AG10803 (cell line): ENCODE measurements around the gene PLCG1.

Experiments used
- DNase-seq: peaks from one replicate; pipeline ENCODE4 v3.0.0; 2010; ENCODE audit warnings: low read depth
- H3K4me3 ChIP-seq: 2 replicates; pipeline ENCODE4 v1.5.1; 2011; ENCODE audit warnings: mild to moderate bottlenecking, low read length, control low read depth
- TF ChIP-seq, protein P1 (sequence below): conservative IDR thresholded peaks from 2 replicates; pipeline ENCODE4 v1.5.1; 2011; ENCODE audit warnings: mild to moderate bottlenecking, low read length, control low read depth, inconsistent platforms

The PLCG1 gene

DNA sequence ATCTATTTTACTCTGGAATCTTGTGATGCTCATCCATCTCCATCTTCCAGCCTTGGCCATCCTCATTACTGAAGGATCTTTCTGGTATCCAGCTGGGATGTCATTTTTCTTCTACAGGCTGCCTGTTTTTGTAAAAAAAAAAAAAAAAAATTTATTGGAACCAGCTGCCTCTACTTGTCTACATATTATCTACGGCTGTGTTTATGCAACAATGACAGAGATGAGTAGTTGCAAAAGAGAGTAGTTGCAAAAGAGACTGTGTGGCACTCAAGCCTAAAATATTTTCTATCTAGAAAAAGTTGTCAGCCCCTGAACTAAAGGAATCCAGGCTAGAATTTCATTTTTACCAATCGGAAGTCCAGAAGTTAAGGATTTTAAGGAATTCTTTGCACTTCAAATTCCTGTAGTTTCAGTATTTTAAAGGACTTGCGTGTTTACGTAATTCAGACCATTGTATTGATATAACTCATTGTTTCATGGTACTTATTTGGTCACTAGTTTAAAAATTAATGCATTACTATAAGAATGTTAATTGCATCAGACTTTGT is 38.6 kb upstream of the PLCG1 start:
- TF ChIP-seq, protein P1, sequence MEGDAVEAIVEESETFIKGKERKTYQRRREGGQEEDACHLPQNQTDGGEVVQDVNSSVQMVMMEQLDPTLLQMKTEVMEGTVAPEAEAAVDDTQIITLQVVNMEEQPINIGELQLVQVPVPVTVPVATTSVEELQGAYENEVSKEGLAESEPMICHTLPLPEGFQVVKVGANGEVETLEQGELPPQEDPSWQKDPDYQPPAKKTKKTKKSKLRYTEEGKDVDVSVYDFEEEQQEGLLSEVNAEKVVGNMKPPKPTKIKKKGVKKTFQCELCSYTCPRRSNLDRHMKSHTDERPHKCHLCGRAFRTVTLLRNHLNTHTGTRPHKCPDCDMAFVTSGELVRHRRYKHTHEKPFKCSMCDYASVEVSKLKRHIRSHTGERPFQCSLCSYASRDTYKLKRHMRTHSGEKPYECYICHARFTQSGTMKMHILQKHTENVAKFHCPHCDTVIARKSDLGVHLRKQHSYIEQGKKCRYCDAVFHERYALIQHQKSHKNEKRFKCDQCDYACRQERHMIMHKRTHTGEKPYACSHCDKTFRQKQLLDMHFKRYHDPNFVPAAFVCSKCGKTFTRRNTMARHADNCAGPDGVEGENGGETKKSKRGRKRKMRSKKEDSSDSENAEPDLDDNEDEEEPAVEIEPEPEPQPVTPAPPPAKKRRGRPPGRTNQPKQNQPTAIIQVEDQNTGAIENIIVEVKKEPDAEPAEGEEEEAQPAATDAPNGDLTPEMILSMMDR, result no peak
- DNase-seq, result peak; percentile 93
- no peak overlapping the region for H3K4me3 ChIP-seq

DNA sequence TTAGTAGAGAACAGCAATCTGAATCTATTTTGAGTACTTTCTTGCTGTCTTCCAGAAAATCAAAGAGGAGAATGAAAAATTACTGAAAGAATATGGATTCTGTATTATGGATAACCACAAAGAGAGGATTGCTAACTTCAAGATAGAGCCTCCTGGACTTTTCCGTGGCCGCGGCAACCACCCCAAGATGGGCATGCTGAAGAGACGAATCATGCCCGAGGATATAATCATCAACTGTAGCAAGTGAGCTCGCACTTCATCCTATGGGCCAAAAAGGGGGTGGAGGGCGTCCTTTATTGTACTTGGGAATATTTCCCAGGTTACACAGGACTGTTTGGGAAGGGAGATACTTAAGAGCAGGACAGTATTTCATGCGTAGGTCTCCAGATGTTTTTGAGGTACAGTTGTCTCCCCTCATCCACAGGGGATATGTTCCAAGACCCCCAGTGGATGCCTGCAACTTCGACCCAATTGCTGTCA is 37.3 kb upstream of the PLCG1 start:
- TF ChIP-seq, protein P1, result no peak
- H3K4me3 ChIP-seq, result no peak overlapping the region
- DNase-seq, result no peak

DNA sequence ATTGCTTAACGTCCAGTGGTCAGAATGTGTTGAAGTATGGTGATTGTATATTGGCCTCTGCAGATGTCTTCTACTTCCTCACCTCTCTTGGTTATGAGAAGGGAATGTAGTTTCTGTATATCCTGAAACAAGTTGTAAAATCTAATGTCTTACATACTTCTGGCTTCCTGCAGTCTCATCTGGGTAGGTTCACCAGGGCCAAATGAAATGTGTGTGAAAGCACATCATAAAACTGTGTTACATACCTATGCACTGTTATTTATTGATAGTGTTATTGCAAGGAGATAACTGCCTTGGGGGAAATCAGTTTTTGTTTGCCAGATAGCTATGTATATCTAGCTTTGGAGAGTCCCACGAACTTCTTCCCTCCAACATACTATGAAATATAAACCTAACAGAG is 35.7 kb upstream of the PLCG1 start:
- DNase-seq, result no peak
- TF ChIP-seq, protein P1, result no peak

DNA sequence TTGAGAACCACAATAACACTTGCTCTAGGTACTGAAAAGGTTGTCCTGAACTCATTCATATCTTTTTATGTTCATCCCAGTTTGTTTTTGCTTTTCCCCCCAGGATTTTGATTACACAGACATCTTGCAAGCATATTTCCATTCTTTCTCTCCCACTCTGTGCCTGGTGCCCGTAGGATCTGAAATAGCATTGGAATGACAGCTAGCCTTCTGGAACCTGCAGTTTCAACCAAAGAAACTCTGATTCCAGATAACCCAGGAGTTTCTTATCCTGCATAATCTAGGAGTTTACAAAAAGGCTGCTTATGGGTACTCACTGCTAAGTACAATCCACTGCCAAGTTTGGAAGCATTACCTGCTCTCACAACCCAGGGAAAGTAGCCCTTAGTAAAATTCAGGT is 28.8 kb upstream of the PLCG1 start:
- no peak overlapping the region for H3K4me3 ChIP-seq
- TF ChIP-seq, protein P1, result no peak
- no peak for DNase-seq

More for the DNA sequence above, 35.7 kb upstream of the PLCG1 start:
- H3K4me3 ChIP-seq, result no peak overlapping the region

DNA sequence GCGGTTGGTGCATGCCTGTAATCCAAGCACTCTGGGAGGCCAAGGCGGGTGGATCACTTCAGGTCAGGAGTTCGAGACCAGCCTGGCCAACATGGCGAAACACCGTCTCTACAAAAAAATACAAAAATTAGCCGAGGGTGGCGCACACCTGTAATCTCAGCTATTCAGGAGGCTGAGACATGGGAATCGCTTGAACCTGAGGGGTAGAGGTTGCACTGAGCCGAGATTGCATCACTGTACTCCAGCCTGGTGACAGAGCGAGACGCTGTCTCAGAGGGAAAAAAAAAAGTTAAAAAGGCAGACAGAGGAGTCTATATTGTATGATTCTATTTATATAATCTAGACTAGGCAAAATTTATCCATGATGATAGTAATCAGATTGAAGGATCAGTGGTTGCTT is 27.3 kb upstream of the PLCG1 start:
- H3K4me3 ChIP-seq, result no peak overlapping the region

DNA sequence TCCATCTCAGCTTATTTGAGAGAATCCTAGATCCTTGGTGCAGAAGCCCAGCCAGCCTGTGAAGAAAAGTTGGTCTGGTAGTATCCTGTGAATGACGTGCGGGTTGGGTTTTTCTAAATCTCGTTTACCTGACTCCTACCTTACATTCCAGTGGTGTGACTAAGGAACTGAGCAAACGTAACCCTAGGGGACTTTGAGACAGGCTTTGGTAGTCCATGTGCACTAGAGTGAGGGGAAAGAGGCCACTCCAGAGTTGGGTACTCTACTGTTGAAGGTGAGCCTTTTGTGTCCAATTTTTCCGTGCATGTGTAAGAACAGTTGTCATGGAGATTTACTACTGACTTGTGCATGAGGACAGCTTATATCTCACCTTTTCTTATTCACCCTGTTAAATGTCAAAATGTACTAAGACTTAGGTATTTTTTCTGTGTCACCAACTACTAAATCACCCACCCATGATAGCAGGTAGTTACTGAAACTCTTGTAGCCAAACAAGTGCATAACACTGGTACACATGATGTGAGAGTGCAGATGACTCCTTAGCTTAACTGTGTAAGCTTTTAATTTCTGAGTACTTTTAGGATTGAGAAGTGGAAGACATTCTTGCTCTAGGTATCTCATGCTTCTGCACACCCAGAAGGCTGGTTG is 26.3 kb upstream of the PLCG1 start:
- H3K4me3 ChIP-seq, result no peak overlapping the region
- TF ChIP-seq, protein P1, result no peak
- no peak for DNase-seq

More for the DNA sequence above, 27.3 kb upstream of the PLCG1 start:
- TF ChIP-seq, protein P1, result no peak
- no peak for DNase-seq

DNA sequence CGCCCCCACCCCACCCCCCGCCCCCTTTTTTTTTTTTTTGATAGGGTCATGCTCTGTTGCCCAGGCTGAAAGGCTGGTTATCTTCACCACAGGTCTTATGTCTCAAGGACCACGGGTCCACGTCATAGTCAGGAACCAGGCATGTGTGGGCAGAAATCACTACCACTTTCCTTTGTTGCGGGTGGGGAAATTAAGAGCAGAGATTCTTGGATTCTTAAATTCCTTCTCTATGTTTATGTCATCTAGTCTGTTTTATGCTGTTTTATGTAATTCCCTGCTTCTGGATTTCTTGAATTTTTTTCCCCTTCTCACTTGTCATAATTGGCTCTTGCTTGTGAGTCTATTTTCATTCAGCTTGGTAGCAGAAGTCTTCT is 25.8 kb upstream of the PLCG1 start:
- no peak for DNase-seq
- H3K4me3 ChIP-seq, result no peak overlapping the region
- TF ChIP-seq, protein P1, result no peak
